ENCODE measurements around the gene SYT2.

- TF ChIP-seq CTCF (IDR thresholded peaks at IDR 0.05) (peak; percentile 17; the same call in 1 of the 2 replicates), ZFX (IDR thresholded peaks at IDR 0.05; ENCODE audit: borderline replicate concordance) (no peak)
Observed at GRCh38 chr1:202565890-202566602, 144.2 kb downstream of the SYT2 start.
